Activated CD4-positive, alpha-beta T cell treated with anti-CD3 and anti-CD28 coated beads for 1 hour (primary cell): ENCODE results near the gene ZNF710.
"Not testable (repeated sequence)": the region's sequence is repeated elsewhere in the genome, so short reads cannot be mapped to it uniquely, and the experiment has no call there.

Source experiments
- DNase-seq: peaks from one replicate; pipeline ENCODE4 v3.0.0-alpha.2; 2020

The ZNF710 gene

DNA sequence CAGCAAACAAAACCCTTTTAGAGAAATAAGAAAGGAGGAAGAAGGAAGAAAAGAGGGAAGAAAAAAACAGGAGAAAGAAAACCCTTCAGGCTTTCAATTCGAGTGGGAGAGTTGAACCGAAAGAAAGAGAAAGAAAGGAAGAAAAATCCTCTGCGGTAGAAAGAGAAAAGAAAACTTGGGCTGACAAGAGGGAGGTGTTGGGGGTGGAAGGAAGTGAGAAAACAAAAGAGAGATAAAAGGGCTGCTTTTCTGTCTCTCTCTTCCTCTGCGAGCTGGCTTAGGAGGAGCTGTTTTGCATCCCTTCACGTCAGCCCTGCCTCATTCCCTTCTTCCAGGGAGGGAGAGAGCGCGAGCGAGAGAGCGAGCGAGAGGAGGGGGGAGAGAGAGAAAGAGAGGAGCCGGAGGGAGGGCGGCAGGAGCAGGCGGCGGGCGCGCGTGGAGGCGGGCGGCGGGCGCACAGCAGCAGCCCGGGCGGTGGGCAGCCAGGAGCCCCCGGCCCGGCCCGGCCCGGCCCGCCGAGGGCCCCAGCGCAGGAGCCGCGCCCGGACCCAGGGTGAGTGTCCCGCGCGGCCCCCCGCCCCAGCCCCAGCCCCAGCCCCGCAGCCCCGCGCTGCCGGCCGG, at the start of gene ZNF710:
Gene ZNF710, plus strand, starts transcription at position 263 of the 621 bp plus-strand sequence. CDS start 65,814 bp downstream, outside the sequence.
- DNase-seq: no peak

DNA sequence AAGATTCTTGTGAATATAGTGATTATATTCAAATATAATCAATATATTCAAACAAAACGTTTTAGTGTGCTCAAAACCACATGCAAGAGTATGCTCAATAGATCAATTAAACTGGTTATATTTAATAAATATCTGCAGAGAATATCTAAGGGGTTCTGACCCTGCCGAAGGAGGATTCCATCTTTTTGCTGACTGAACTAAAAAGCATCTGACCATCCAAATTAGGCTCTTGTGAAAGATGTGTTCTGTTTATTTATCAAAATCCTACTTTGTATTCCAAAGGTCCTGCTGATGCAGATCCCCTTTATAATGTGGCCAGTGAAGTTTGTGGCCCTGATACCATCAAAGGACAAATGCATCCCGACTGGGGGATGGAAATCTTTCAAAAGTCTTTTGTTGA, 46.6 kb upstream of the ZNF710 start:
- no peak for DNase-seq

DNA sequence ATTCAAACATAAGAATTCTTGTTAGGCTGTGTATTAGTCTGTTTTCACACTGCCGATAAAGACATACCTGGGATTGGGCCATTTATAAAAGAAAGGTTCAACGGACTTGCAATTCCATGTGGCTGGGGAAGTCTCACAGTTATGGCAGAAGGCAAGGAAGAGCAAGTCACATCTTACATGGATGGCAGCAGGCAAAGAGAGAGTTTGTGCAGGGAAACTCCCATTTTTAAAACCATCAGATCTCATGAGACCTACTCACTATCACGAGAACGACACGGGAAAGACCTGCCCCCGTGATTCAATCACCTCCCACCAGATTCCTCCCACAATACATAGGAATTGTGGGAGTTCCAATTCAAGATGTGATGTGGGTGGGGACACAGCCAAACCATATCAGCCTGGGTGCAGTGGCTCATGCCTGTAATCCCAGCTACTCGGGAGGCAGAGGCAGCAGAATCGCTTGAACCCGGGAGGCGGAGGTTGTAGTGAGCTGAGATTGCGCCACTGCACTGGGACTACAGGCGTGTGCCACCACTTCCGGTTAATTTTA, 45.6 kb upstream of the ZNF710 start:
- DNase-seq: not testable (repeated sequence)

GRCh38 chr15:89958107-89958805, 42.9 kb upstream of the ZNF710 start:
- no peak for DNase-seq

DNA sequence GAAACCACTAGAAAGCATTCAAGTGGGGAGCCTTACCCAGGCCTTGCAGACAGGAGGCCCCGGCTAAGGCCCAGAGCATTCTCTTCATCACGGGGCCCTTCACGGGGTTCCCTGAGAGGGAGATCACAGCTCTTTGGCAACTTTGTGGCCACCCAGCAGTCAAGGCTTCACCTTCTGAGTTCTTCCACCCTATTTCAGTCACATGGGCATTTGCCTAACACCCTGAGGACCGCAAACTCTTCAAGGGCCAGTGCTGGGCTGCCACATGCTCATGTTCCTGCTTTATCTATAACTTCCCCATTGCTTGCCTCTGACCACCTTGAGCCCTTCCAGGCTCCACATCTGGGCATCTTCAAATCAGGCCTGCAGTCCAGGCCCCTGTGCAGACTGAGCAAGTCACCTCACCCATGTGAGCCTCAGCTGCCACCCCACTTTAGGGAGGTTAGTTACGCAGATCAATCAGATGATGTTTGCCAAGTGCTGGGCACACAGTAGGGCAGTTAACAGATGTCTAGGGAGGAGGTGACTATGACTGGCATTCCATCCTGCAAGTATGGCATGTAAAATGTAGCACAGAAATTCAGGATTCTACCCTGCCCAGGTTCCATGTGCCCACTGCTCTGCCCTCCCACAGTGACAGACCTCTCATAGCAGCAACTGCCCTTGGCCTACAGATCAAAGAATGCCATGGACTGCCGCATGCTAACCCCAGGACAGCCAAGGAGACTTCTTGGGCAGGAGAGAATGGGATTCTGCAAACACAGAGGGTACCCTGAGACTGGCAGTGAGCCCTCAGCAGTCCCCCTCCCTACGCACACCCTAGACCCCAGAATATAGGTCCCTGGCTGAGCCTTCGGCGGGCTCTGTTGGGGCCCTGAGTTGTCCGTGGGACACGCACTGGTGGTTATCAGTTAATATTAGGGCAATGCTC, 37.6 kb upstream of the ZNF710 start:
- DNase-seq: no peak

DNA sequence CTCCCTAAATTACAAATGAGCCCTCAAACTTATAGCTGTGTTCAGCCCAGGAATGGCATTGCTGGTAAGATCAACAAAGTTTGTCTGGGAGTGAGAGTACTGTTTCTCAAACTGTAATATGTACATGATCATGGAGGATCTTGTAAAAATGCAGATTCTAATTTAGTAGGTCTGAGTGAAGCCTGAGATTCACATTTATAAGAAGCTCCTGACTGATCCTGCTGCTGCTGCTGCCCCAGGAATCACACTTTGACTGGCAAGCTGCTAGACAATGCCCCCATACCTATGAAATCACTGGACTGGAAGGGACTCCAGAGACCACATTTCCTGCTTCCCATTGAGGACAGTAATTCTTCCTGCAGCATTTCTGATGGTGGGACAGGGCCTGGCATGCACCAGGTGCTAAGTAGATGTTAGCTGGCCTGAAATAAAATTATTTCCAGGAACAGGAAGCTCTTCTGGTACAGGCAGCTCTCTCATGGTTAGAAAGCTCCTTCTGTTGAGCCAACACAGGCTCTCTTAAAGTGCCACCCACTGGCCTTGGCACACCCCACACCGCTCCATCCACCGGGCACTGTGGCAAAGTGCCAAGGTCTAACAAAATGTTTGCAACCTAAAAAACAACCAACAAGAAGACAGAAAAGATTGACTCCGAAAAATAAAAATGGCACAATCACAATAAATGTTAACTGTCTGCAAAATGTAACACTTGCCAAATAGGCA, 36.7 kb upstream of the ZNF710 start:
- no peak for DNase-seq

GRCh38 chr15:89967881-89968280, 33.2 kb upstream of the ZNF710 start:
- DNase-seq: no peak

DNA sequence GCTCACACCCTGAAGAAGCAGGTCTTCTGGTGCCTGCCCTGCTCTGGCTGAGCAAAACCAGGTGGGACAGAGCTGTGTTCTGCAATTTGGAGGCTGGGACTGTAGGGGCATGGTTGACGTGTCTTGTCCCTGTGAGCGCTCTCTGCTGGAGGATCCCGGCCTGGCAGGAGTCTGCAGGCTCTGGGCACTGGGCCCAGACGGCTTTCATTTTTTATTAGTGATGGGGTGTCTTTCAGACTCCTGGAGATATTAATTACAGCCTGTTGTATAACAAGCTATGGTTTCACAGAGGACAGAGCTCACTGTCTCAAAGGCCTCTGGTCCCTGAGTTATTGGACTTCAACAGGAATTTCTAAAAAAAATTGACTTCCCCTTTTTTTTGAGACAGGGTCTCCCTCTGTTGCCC, 29.5 kb upstream of the ZNF710 start:
- DNase-seq: peak; percentile 10

DNA sequence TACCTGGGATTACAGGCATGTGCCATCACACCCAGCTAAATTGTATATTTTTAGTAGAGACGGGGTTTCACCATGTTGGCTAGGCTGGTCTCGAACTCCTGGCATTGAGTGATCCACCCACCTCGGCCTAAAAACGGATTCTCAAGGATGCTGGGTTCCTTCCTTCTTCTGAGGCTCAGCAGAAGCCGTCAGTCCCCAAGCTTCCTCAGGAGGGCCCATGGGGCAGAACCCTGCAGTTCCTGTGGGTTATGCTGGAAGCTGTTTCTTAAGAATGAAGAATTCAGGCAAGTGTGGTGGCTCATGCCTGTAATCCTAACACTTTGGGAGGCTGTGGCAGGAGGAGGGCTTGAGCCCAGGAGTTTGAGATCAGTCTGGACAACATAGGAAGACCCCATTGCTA, 29.0 kb upstream of the ZNF710 start:
- no peak for DNase-seq

GRCh38 chr15:89975482-89976245, 25.5 kb upstream of the ZNF710 start:
- no peak for DNase-seq

DNA sequence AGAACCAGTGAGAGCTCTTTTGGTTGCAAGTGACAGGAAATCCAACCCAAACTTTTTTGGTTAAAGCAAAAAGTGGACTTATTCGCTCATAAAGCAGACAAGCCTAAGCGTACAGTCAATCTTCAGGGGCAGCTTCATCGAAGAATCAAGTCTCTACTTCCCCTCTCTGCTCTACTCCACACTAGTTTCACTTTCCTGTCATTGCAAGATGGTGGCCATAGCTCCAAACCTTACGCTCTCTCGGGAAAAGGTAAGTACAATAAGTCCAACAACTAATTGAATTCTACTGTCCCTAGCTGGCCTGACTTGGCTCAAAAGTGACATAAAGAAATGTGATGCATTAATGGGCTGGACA, 24.9 kb upstream of the ZNF710 start:
- DNase-seq: no peak

GRCh38 chr15:89977836-89978235, 23.3 kb upstream of the ZNF710 start:
- DNase-seq: not testable (repeated sequence)

DNA sequence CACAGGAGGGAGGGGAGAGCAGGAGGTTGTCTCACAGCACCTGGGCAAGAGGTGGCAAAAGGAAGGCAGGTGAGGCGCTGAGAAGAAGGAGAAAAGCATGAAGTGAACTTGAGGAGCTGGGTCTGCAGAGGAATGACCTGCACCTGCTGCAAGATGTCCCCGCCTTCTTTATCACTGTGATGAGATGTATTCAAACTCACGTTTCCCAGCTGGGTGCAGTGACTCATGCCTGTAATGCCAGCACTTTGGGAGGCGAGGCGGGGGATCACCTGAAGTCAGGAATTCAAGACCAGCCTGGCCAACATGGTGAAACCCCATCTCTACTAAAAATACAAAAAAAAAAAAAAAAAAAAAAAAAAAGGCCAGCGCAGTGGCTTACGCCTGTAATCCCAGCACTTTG, 22.2 kb upstream of the ZNF710 start:
- no peak for DNase-seq

DNA sequence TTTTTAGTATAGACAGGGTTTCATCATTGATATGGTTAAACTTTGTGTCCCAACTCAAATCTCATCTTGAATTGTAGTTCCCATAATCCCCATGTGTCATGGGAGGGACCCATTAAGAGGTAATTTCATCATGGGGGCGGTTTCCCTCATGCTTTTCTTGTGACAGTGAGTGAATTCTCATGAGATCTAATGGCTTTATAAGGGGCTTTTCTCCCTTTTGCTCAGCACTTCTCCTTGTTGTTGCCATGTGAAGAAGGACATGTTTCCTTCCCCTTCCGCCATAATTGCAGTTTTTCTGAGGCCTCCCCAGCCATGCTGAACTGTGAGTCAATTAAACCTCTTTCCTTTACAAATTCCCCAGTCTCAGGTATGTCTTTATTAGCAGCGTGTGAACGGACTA, 20.2 kb upstream of the ZNF710 start:
- no peak for DNase-seq

GRCh38 chr15:89982315-89983055, 18.6 kb upstream of the ZNF710 start:
- DNase-seq: no peak

DNA sequence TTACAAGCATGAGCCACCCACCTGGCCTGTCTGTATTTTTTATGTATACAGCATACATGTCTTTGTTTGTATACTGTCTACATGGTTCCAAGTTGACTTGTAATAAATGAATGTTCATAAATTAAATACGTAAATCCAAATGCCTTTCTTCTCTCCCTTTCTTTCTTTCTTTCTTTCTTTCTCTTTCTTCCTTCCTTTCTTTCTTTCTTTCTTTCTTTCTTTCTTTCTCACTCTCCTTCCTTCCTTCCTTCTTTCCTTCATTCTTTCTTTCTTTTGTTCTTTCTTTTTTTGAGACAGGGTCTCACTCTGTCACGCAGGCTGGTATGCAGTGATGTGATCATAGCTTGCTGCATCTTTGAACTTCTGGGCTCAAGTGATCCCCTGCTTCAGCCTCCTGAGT, 17.1 kb upstream of the ZNF710 start:
- DNase-seq: no peak

GRCh38 chr15:89984421-89985010, 16.6 kb upstream of the ZNF710 start:
- no peak for DNase-seq

GRCh38 chr15:89985111-89985510, 16.0 kb upstream of the ZNF710 start:
- DNase-seq: no peak

- DNase-seq: no peak
Measured at GRCh38 chr15:89991312-89991711, 9.8 kb upstream of the ZNF710 start.

- DNase-seq: no peak
Measured at GRCh38 chr15:89993349-89993748, 7.8 kb upstream of the ZNF710 start.

DNA sequence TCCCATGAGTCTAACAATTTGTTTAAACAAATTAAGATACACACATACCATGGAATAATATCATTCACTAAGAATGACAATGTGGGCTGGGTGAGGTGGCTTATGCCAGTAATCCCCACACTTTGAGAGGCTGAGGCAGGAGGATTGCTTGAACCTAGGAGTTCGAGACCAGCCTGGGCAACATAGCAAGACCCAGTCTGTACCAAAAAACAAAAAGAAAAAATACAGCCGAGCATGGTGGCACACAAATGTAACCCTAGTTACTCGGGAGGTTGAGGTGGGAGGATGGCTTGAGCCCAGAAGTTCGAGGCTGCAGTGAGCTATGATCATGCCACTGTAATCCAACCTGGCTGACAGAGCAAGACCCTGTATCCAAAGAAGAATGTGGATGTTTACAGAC, 4.0 kb upstream of the ZNF710 start:
- DNase-seq: no peak
